Bronchial epithelial cell (primary cell): Measurements from ENCODE around the gene MPRIP. TPM values are rescaled to one million over a fixed set of nuclear protein-coding genes. Genes with fewer than 3 reads are reported as not detected.

Experiments
- DNase-seq: peaks from one replicate; pipeline ENCODE4 v3.0.0-alpha.2; 2010; ENCODE audit warnings: low read depth
- FAIRE-seq: peaks from 2 replicates; lab custom pipeline; 2011; peaks lifted over from hg19 to GRCh38; lab: Jason Lieb, UNC
- H3K27me3 ChIP-seq: 2 replicates; pipeline ENCODE4 v1.5.1; 2011; ENCODE audit warnings: low read length; ENCODE audit not compliant: control insufficient read depth, insufficient read depth
- H3K36me3 ChIP-seq: 2 replicates; pipeline ENCODE4 v1.5.1; 2011; ENCODE audit warnings: low read length; ENCODE audit not compliant: control insufficient read depth, insufficient read depth
- H3K4me3 ChIP-seq: 2 replicates; pipeline ENCODE4 v1.5.1; 2011; ENCODE audit warnings: mild to moderate bottlenecking, low read depth, low read length, control low read depth
- CTCF ChIP-seq: IDR thresholded peaks from 2 replicates; pipeline ENCODE4 v1.5.1; 2011; ENCODE audit warnings: mild to moderate bottlenecking, moderate library complexity, low read length, control low read depth, inconsistent platforms; ENCODE audit not compliant: insufficient read depth, severe bottlenecking
- total RNA-seq: library from RNA; depleted of rRNA; stranded (reverse); fragments of >200 nt; gene quantifications from 2 replicates; pipeline ENCODE4 v1.2.1, GENCODE V29; 2014

MPRIP gene
- total RNA-seq, 1 donor from 2014 or later: 183 TPM

DNA sequence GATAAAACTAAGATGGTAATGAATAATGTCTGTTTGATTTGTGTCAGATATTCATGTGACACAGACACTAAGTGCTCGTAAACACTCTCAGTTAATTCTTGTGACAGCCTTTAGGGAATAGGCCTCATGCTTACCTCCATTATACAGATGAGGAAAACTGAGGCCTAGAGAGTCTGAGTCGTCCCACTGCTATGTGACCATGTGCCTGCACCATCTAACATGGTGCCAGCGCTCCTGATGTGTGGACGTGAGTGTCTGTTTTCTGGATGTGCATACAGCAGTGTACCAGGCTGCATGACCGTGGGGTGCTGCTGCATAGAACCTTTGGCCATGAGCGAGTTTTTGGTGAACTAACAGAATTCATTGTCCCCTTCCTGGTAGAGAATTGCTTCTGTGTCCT, 61.8 kb downstream of the MPRIP start:
- no peak overlapping the region for H3K4me3 ChIP-seq
- FAIRE-seq (no peak), DNase-seq (no peak)
- no peaks in the 10 kb centered on the region for H3K27me3 ChIP-seq
- peaks cover 14% of the 10 kb centered on the region for H3K36me3 ChIP-seq
- no peak for TF ChIP-seq CTCF

- Histone ChIP-seq H3K27me3 (no peaks in the 10 kb centered on the region), H3K4me3 (no peak overlapping the region), H3K36me3 (peaks cover 14% of the 10 kb centered on the region)
- DNase-seq (no peak), FAIRE-seq (no peak)
- no peak for TF ChIP-seq CTCF
Measured at GRCh38 chr17:17104494-17104893, 62.2 kb downstream of the MPRIP start.

DNA sequence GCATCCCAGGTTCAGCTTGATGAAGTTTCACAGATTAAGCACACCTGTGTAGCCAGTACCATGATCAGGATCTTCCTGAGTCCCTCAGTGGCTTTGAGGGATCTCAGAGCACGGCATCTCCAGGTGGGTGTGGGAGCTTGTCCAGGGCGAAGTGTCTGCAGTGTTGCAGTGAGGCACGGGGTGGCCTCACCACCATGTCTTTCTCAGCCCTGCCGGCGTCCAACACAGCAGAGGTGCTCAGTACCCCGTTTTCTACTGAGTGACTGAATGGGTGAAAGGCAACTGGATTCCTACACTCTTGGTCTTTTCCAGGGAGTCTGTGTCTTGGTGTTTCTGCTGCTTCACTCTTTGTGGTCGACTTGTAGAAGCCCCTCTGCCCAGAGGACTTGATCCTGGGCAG, 63.7 kb downstream of the MPRIP start:
- Histone ChIP-seq H3K36me3 (peaks cover 9% of the 10 kb centered on the region), H3K27me3 (no peaks in the 10 kb centered on the region), H3K4me3 (no peak overlapping the region)
- no peak for FAIRE-seq
- DNase-seq: no peak
- TF ChIP-seq CTCF: no peak

GRCh38 chr17:17106756-17107155, 64.5 kb downstream of the MPRIP start:
- Histone ChIP-seq H3K4me3 (no peak overlapping the region), H3K27me3 (no peaks in the 10 kb centered on the region), H3K36me3 (peaks cover 6% of the 10 kb centered on the region)
- FAIRE-seq (no peak), DNase-seq (no peak)
- no peak for TF ChIP-seq CTCF

GRCh38 chr17:17107281-17107680, 65.0 kb downstream of the MPRIP start:
- FAIRE-seq: no peak
- TF ChIP-seq CTCF: no peak

DNA sequence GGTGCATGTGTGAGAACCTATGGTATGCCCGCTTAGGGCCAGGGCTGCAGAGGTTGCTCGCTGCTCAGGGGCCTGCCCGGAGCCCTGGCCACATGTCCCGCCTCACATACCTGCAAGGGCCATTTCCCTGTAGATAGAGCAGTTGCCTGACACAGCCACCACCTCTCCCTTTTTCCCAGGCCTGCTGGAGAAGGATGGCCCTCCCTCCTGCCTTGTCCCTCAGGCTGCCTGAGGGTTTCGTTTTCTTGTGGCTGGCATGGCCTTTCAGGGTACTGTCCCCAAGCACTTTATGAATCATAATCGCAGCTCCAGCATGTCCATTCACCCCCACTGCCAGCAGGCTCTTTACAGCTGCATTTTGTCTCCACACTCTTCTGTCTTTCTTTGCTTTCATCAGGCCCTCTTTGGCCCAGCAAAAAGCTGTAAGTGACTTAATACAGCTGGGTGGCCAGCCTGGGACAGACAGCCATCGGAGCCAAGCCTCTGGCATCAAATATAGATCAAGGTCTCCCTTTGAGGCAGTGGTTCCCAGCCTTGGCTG, 65.7 kb downstream of the MPRIP start:
- DNase-seq (no peak), FAIRE-seq (no peak)
- Histone ChIP-seq H3K4me3 (no peak overlapping the region), H3K27me3 (no peaks in the 10 kb centered on the region), H3K36me3 (peaks cover 6% of the 10 kb centered on the region)
- no peak for TF ChIP-seq CTCF

More at GRCh38 chr17:17107281-17107680, 65.0 kb downstream of the MPRIP start:
- Histone ChIP-seq H3K4me3 (no peak overlapping the region), H3K36me3 (peaks cover 6% of the 10 kb centered on the region), H3K27me3 (no peaks in the 10 kb centered on the region)
- DNase-seq: no peak
